Glutamatergic neuron (in vitro differentiated cells): ENCODE data around the gene ACVRL1. TPM values are rescaled to one million over a fixed set of nuclear protein-coding genes. Genes with fewer than 3 reads are reported as not detected.
A peak's percentile ranks its signal among the peaks of the same experiment; 100 is the strongest.

Experiments
- DNase-seq: peaks from one replicate; pipeline ENCODE4 v3.0.0; 2022
- H3K27ac Mint-ChIP-seq: one replicate; pipeline ENCODE4 v1.8.0; 2020; ENCODE audit warnings: mild to moderate bottlenecking, mixed read lengths, inconsistent platforms; ENCODE audit not compliant: unreplicated experiment
- H3K27me3 Mint-ChIP-seq: one replicate; pipeline ENCODE4 v1.8.0; 2020; ENCODE audit warnings: mild to moderate bottlenecking, moderate library complexity, mixed read lengths, inconsistent platforms; ENCODE audit not compliant: unreplicated experiment
- H3K36me3 Mint-ChIP-seq: one replicate; pipeline ENCODE4 v1.8.0; 2020; ENCODE audit warnings: mild to moderate bottlenecking, mixed read lengths, inconsistent platforms; ENCODE audit not compliant: unreplicated experiment
- H3K4me1 Mint-ChIP-seq: one replicate; pipeline ENCODE4 v1.8.0; 2020; ENCODE audit warnings: mild to moderate bottlenecking, low read depth, mixed read lengths, inconsistent platforms; ENCODE audit not compliant: unreplicated experiment
- H3K4me3 Mint-ChIP-seq: one replicate; pipeline ENCODE4 v1.8.0; 2020; ENCODE audit warnings: mild to moderate bottlenecking, mixed read lengths, inconsistent platforms; ENCODE audit not compliant: unreplicated experiment
- H3K9me3 Mint-ChIP-seq: one replicate; pipeline ENCODE4 v1.8.0; 2020; ENCODE audit warnings: mild to moderate bottlenecking, moderate library complexity, mixed read lengths, inconsistent platforms; ENCODE audit not compliant: unreplicated experiment
- total RNA-seq: library from RNA; stranded (reverse); fragmentation: NEBNext Ultra II Directional; extraction: Animal tissue kit (Norgen Biotek cat#: 25700); gene quantifications from one replicate; pipeline ENCODE4 v1.2.1, GENCODE V29; 2021; ENCODE audit not compliant: unreplicated experiment
- TF ChIP-seq, protein P1 (sequence below): fragments of 200-600 bp; sonication (generic); IDR thresholded peaks from one replicate; pipeline ENCODE4 v1.5.0; 2021; ENCODE audit not compliant: partially characterized antibody, unreplicated experiment

The ACVRL1 gene
- total RNA-seq, 1 donor from 2014 or later, result 0.39 TPM

DNA sequence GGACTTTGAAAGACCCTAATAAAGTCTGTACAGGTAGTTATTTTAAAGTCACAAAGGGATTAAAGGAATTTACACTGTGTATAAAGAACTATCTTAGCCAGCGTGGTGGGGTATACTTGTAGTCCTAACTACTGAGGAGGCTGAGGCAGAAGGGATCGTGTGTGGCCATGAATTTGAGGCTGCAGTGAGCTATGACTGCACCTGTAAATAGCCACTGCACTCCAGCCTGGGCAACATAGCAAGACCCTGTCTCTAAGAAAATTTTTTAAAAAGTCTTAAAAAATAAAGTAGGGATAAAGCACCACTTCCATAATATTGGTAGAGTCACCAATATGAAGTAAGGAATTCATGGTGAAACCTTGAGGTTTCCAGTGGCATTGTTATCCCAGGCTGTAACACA is 62.3 kb downstream of the ACVRL1 start:
- no peak for DNase-seq
- Mint-ChIP-seq H3K27ac (no peak overlapping the region), H3K4me1 (peaks cover 20% of the 10 kb centered on the region), H3K27me3 (no peaks in the 10 kb centered on the region), H3K36me3 (peaks cover 10% of the 10 kb centered on the region), H3K9me3 (peaks cover 7% of the 10 kb centered on the region), H3K4me3 (no peak overlapping the region)
- TF ChIP-seq, protein P1, sequence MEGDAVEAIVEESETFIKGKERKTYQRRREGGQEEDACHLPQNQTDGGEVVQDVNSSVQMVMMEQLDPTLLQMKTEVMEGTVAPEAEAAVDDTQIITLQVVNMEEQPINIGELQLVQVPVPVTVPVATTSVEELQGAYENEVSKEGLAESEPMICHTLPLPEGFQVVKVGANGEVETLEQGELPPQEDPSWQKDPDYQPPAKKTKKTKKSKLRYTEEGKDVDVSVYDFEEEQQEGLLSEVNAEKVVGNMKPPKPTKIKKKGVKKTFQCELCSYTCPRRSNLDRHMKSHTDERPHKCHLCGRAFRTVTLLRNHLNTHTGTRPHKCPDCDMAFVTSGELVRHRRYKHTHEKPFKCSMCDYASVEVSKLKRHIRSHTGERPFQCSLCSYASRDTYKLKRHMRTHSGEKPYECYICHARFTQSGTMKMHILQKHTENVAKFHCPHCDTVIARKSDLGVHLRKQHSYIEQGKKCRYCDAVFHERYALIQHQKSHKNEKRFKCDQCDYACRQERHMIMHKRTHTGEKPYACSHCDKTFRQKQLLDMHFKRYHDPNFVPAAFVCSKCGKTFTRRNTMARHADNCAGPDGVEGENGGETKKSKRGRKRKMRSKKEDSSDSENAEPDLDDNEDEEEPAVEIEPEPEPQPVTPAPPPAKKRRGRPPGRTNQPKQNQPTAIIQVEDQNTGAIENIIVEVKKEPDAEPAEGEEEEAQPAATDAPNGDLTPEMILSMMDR, result no peak

DNA sequence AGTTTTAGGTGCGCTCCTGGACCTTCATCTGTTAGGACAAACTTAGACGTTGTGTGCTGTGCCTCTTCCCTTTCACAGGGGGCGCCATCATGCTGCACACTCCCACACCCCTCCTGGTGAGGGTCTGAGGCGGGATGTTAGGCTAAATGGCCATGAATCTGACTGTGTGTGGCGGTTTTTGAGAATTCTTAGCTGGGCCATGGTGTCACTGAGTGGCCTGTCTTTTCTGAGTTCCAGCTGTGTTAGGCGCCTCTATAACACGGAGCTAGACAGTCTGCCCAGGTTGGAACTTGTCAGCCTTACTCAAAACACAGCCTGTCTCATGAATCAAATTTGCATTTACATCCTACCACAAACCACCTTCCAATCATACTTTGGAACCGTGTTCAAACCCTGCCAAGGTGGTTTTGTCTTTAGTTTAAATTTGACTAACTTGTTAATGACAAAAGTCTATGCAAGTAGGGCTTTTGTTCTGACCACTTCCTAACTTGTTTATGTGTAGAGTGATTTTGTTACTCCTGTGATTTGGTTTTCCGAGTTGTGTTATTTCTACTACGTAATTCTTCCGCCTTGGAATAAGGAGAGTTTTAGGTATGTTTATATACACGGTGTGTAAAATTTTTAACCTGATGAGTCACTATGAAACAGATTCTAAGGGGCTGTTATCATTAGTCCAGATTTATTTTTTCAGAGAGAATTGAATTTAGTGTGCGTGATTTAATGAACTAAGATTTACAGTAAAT is 63.8 kb downstream of the ACVRL1 start:
- Mint-ChIP-seq H3K36me3 (peaks cover 5% of the 10 kb centered on the region), H3K27me3 (peaks cover 4% of the 10 kb centered on the region), H3K9me3 (peaks cover 10% of the 10 kb centered on the region), H3K27ac (no peak overlapping the region), H3K4me3 (no peak overlapping the region), H3K4me1 (peaks cover 29% of the 10 kb centered on the region)
- DNase-seq, result peak; percentile 35
- TF ChIP-seq, protein P1, result peak; percentile 70

DNA sequence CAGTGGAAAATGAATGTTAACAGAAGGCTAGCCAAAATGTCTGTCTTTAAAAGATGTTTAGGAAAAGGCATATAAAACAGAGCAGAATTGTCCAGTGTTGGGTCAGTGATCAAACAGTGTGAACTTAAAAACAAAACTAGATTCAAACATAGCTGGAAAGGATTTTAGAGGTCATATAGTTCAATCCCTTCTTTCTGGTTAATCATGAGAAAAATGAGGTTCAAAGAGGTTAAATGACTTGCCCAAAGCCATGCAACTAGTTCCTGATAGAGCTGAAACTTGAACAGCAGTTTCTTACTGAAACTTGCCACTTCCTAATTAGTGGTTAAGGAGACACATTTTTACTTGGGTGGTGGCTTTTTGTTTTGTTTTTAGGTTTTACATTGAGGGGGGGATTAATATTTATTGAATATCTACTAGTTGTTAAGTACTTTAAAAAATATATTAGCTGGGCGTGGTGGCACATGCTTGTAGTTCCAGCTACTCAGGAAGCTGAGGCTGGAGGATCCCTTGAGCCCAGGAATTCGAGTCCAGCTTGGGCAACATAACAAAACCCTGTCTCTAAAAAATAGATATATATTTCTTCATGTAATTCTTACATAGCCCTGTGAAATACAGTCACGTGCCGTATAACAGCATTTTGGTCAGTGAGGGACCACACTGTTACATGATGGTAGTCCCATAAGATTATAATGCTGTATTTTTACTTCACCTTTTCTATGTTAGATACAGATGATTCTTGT is 64.5 kb downstream of the ACVRL1 start:
- Mint-ChIP-seq H3K27me3 (peaks cover 4% of the 10 kb centered on the region), H3K27ac (no peak overlapping the region), H3K4me3 (no peak overlapping the region), H3K9me3 (peaks cover 10% of the 10 kb centered on the region), H3K4me1 (peaks cover 29% of the 10 kb centered on the region), H3K36me3 (peaks cover 5% of the 10 kb centered on the region)
- no peak for DNase-seq
- TF ChIP-seq, protein P1, result no peak

DNA sequence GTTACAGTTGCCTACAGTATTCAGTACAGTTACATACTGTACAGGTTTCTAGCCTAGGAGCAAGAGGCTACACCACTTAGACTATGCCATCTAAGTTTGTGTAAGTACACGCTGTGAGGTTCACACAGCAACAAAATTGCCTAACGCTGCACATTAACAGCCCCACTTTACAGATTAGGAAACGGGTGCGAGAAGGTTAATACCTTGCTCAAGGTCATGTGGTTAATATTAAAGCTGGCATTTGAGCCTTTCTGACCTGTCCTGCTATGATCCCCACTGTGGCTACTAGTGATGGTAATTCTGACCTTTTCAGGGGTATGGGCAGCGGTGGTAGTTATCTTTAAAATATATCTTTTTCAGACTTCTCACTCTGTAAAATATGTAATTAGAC is 65.1 kb downstream of the ACVRL1 start:
- H3K27me3 Mint-ChIP-seq, result peaks cover 4% of the 10 kb centered on the region
- H3K36me3 Mint-ChIP-seq, result peaks cover 5% of the 10 kb centered on the region
- H3K4me1 Mint-ChIP-seq, result peaks cover 29% of the 10 kb centered on the region
- H3K27ac Mint-ChIP-seq, result no peak overlapping the region
- TF ChIP-seq, protein P1, result no peak
- no peak overlapping the region for H3K4me3 Mint-ChIP-seq
- DNase-seq, result no peak
- peaks cover 10% of the 10 kb centered on the region for H3K9me3 Mint-ChIP-seq

DNA sequence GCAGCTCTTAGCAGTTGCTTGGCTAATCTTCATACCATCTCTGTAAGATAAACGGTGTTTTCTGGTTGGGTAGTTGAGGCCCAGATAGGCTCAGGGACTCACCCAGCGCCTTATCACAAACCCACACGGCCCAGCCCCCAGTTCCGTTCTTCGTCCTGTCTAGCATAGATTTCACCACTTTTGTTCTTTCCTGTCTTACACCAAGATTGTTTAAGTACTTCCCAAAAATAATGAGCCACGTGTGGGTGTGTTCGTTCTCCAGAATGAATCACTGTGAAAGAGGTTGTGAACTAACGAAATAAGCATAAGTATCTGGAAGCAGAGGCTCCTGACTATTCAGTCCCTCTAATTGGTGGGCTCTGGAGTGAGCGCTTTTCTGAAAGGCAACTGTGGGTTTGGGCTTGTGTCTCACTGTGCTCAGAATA is 65.6 kb downstream of the ACVRL1 start:
- no peak for DNase-seq
- Mint-ChIP-seq H3K27me3 (peaks cover 4% of the 10 kb centered on the region), H3K36me3 (peaks cover 5% of the 10 kb centered on the region), H3K9me3 (peaks cover 10% of the 10 kb centered on the region), H3K27ac (peak overlapping the region; percentile 4), H3K4me3 (no peak overlapping the region), H3K4me1 (peaks cover 29% of the 10 kb centered on the region)
- TF ChIP-seq, protein P1, result no peak
